ENCODE results near the gene CYP46A1.

CYP46A1 gene

DNA sequence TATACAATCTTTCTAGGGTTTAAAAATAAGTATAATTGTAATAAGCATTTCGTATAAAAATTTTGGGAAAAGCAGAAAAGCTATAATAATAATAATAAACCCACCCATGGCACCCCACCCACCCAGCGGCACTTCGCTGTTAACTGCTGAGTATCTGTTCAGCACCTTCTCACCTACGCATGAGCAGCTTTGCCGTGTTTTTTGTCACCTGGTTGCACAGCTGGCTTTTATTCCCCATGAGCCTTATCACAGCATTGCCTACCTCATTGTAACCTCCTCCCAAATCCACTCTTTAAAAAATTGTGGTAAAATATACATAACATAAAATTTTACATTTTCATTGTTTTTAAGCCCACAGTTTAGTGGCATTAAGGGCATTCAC is 34.7 kb downstream of the CYP46A1 start:
- DNase-seq (ENCODE audit: low read depth): no peak
- TF ChIP-seq, protein P1, sequence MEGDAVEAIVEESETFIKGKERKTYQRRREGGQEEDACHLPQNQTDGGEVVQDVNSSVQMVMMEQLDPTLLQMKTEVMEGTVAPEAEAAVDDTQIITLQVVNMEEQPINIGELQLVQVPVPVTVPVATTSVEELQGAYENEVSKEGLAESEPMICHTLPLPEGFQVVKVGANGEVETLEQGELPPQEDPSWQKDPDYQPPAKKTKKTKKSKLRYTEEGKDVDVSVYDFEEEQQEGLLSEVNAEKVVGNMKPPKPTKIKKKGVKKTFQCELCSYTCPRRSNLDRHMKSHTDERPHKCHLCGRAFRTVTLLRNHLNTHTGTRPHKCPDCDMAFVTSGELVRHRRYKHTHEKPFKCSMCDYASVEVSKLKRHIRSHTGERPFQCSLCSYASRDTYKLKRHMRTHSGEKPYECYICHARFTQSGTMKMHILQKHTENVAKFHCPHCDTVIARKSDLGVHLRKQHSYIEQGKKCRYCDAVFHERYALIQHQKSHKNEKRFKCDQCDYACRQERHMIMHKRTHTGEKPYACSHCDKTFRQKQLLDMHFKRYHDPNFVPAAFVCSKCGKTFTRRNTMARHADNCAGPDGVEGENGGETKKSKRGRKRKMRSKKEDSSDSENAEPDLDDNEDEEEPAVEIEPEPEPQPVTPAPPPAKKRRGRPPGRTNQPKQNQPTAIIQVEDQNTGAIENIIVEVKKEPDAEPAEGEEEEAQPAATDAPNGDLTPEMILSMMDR (IDR thresholded peaks at IDR 0.05; ENCODE audit: control insufficient read depth, extremely low read depth, insufficient read depth): no peak
- H3K4me3 ChIP-seq (ENCODE audit: low read depth, low read length): no peak overlapping the region

DNA sequence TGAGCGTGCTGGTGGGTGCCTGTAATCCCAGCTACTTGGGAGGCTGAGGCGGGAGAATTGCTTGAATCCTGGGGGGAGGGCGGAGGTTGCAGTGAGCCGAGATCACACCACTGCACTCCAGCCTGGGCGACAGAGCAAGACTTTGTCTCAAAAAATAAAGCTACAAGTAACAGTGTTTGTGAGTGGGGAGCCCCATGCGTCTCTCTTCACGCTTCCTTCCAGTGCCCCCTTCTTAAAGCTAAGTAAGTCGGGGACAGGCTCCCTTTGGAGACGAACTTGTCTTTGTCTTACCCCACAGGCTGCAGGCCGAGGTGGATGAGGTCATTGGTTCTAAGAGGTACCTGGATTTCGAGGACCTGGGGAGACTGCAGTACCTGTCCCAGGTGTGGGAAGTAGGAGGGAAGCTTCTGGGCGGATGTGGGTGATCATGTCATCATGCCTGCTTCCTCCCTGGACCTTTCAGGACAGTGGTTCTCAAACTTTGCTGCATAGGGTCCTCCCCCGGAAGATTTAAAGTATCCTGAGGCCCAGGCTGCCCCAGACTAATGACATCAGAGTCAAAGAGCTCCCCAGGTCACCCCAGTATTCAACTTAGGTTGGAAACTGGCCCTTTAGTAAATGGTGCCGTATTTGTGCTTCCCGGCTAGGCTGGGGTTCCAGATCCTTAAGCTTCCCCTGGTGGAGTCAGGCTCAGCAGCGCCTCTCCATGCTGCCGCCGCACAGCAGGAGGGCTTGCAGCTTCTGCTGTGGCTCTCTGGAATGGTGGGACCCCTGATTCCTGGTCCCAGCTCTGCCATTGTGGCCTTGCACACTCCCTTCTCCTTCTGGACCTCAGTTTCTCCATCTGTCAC is 37.1 kb downstream of the CYP46A1 start:
- TF ChIP-seq, protein P1 (IDR thresholded peaks at IDR 0.05; ENCODE audit: control insufficient read depth, extremely low read depth, insufficient read depth): no peak
- no peak for DNase-seq (ENCODE audit: low read depth)
- H3K4me3 ChIP-seq (ENCODE audit: low read depth, low read length): no peak overlapping the region

DNA sequence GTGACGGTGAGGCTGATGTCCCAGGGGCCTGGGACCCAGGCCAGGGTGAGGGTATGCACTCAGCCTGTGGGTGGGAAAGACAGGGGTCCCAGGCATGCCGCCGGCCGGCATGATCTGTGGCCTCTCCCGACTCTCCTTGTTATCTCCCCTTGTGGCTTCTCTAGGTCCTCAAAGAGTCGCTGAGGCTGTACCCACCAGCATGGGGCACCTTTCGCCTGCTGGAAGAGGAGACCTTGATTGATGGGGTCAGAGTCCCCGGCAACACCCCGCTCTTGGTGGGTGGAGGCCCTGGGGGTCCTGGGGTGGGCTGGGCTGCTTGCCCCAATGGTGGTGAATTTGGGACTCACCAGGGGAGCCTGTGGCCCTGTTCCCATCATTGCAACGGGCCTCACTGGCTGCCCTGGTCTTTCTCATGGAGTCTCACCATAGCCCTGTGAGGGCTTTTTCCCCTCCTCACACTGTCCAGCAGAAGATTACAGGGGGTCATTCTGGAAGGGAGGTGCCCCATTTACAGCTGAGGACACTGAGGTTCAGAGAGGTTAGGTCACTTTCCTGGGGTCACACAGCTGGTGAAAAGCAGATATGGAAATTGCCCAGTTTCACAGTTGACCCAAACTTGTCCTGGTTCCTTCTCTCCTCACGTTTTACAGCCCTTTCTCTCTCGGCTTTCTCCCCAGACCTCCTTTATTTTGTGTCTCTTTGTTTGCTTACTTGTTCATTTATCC is 37.9 kb downstream of the CYP46A1 start:
- TF ChIP-seq, protein P1 (IDR thresholded peaks at IDR 0.05; ENCODE audit: control insufficient read depth, extremely low read depth, insufficient read depth): no peak
- no peak for DNase-seq (ENCODE audit: low read depth)
- H3K4me3 ChIP-seq (ENCODE audit: low read depth, low read length): no peak overlapping the region

DNA sequence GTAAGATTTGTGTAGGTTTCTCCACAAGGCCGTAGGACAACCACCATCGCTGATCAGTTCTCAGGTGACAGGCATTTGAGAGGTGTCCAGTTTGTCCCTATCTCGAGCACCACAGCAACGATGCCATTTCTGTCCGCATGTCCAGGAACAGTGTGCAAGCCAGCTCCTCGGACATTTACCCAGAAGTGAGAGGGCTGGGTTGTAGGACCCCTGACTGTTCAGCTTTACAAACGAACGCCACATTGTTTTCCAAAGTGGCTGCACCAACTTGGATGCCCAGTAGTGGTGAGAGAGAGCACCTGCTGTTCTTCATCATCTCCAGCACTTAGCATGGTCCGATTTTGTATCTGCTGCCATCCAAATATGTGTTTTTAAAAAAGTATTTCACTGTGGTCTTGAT is 38.6 kb downstream of the CYP46A1 start:
- TF ChIP-seq, protein P1 (IDR thresholded peaks at IDR 0.05; ENCODE audit: control insufficient read depth, extremely low read depth, insufficient read depth): no peak
- no peak overlapping the region for H3K4me3 ChIP-seq (ENCODE audit: low read depth, low read length)
- no peak for DNase-seq (ENCODE audit: low read depth)

DNA sequence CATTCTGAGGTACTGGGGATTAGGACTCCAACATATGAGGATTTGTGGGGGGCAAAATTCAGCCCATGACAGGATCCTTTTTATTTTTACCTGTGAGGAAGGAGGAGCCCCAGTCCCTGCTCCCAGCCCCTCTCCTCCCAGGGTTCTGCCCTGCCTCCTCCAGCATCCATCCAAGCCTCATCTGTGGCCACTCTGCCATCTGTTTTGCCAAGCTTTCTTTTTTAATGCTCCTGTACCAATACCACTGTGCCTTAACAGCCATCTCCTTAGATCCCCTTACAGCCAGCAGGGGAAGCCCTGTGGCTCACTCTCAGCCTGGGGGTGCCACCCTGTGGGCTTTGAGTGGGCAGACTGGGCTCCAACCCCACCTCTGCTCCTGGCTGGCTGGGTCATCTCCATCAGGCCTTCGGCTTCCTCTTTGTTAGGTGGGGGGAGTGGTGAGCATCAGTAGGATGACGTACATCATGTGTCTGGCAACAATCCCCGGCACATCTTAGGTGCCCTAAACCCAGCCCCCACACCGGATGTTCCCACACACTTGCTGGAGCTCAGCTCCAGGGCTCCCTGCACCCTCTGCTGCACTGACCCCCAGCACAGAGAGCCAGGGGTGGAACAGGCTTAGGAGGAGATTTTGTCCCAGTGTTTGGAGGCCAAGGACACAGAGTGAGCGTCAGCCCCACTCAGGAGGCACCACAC is 40.2 kb downstream of the CYP46A1 start:
- no peak for DNase-seq (ENCODE audit: low read depth)
- no peak overlapping the region for H3K4me3 ChIP-seq (ENCODE audit: low read depth, low read length)
- TF ChIP-seq, protein P1 (IDR thresholded peaks at IDR 0.05; ENCODE audit: control insufficient read depth, extremely low read depth, insufficient read depth): no peak

DNA sequence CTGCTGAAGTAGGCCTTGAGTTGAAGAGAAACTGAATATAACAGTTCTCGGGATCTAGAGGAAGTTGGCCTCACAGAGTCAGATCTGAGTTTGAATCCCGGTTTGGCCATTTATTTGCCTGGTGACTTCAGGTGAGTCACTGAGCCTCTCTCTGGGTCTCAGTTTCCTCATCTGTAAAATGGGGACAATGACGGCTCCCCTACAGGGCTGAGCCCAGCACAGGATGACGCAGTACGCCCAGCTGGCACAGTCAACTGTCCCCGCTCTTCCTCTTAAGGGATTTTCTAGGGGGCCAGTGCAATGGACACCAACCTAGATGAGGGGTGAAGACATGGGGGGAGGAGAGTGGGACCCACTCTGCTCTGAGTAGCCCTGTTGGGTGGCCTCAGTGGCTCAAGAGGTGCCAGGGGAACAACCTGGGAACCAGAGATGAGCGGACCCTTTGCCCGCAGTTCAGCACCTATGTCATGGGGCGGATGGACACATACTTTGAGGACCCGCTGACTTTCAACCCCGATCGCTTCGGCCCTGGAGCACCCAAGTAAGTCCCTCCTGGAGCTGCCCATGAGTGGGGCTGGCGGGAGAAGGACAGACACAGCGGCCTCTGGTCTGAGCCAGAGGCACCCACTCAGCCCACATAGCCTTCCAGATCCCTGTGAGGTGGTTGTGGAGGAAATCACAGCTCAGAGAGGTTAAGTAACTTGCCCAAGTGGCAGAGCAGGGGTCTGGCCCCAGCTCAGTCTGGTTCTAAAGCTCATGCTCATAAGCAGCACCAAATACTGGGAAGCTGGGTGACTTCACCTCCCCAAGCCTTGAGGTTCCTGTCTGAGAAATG is 41.1 kb downstream of the CYP46A1 start:
- DNase-seq (ENCODE audit: low read depth): no peak
- TF ChIP-seq, protein P1 (IDR thresholded peaks at IDR 0.05; ENCODE audit: control insufficient read depth, extremely low read depth, insufficient read depth): no peak
- H3K4me3 ChIP-seq (ENCODE audit: low read depth, low read length): no peak overlapping the region

All from LNCaP clone FGC (cell line).